Stimulated activated CD8-positive, alpha-beta memory T cell treated with anti-CD3 and anti-CD28 coated beads, Interleukin-7, amount 100 ng/mL, for 48 hours (primary cell): Measurements from ENCODE around the gene ZNF335.
"Not testable (repeated sequence)": the region's sequence is repeated elsewhere in the genome, so short reads cannot be mapped to it uniquely, and the experiment has no call there.

Source experiments
- DNase-seq, 2 donors: peaks; one replicate each; pipeline ENCODE4 v3.0.0-alpha.2; 2020; ENCODE audit warnings: low read depth in 1 of 2; ENCODE audit errors: extremely low read depth in 1 of 2

Gene ZNF335

GRCh38 chr20:45971425-45971674 is 653 bp downstream of the ZNF335 start:
- DNase-seq: no peak

GRCh38 chr20:45970646-45971424 is 1.2 kb downstream of the ZNF335 start:
- no peak for DNase-seq

- no peak for DNase-seq
Measured at GRCh38 chr20:45969712-45970634, 2.0 kb downstream of the ZNF335 start.

GRCh38 chr20:45968801-45969711 is 2.9 kb downstream of the ZNF335 start:
- DNase-seq: no peak

GRCh38 chr20:45968081-45968671 is 3.8 kb downstream of the ZNF335 start:
- no peak for DNase-seq

- no peak for DNase-seq
Measured at GRCh38 chr20:45967551-45968080, 4.4 kb downstream of the ZNF335 start.

- no peak for DNase-seq
Measured at GRCh38 chr20:45965169-45966002, 6.6 kb downstream of the ZNF335 start.

- DNase-seq: no peak
Measured at GRCh38 chr20:45964006-45964400, 8.0 kb downstream of the ZNF335 start.

GRCh38 chr20:45963059-45964005 is 8.7 kb downstream of the ZNF335 start:
- DNase-seq: no peak

GRCh38 chr20:45962031-45962755 is 9.8 kb downstream of the ZNF335 start:
- DNase-seq: no peak

- no peak for DNase-seq
Measured at GRCh38 chr20:45959956-45960630, 11.9 kb downstream of the ZNF335 start.

GRCh38 chr20:45959126-45959525 is 12.9 kb downstream of the ZNF335 start:
- DNase-seq: no peak

- no peak for DNase-seq
Measured at GRCh38 chr20:45958593-45958992, 13.4 kb downstream of the ZNF335 start.

GRCh38 chr20:45957021-45957941 is 14.7 kb downstream of the ZNF335 start:
- no peak for DNase-seq

- not testable (repeated sequence) for DNase-seq
Measured at GRCh38 chr20:45956326-45956725, 15.7 kb downstream of the ZNF335 start.

- DNase-seq: no peak
Measured at GRCh38 chr20:45953672-45954071, 18.3 kb downstream of the ZNF335 start.
